GM18511 (cell line): ENCODE measurements around the gene ERAP2.
A peak's percentile ranks its signal among the peaks of the same experiment; 100 is the strongest.
"Not testable (repeated sequence)": the region's sequence is repeated elsewhere in the genome, so short reads cannot be mapped to it uniquely, and the experiment has no call there.

Experiments
- ATAC-seq: cut with Tn5 transposase; IDR thresholded peaks from one replicate; pipeline ENCODE4 v1.9.1; 2021; ENCODE audit warnings: mild to moderate bottlenecking, moderate library complexity; ENCODE audit not compliant: unreplicated experiment

Gene ERAP2, protein sequence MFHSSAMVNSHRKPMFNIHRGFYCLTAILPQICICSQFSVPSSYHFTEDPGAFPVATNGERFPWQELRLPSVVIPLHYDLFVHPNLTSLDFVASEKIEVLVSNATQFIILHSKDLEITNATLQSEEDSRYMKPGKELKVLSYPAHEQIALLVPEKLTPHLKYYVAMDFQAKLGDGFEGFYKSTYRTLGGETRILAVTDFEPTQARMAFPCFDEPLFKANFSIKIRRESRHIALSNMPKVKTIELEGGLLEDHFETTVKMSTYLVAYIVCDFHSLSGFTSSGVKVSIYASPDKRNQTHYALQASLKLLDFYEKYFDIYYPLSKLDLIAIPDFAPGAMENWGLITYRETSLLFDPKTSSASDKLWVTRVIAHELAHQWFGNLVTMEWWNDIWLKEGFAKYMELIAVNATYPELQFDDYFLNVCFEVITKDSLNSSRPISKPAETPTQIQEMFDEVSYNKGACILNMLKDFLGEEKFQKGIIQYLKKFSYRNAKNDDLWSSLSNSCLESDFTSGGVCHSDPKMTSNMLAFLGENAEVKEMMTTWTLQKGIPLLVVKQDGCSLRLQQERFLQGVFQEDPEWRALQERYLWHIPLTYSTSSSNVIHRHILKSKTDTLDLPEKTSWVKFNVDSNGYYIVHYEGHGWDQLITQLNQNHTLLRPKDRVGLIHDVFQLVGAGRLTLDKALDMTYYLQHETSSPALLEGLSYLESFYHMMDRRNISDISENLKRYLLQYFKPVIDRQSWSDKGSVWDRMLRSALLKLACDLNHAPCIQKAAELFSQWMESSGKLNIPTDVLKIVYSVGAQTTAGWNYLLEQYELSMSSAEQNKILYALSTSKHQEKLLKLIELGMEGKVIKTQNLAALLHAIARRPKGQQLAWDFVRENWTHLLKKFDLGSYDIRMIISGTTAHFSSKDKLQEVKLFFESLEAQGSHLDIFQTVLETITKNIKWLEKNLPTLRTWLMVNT

DNA sequence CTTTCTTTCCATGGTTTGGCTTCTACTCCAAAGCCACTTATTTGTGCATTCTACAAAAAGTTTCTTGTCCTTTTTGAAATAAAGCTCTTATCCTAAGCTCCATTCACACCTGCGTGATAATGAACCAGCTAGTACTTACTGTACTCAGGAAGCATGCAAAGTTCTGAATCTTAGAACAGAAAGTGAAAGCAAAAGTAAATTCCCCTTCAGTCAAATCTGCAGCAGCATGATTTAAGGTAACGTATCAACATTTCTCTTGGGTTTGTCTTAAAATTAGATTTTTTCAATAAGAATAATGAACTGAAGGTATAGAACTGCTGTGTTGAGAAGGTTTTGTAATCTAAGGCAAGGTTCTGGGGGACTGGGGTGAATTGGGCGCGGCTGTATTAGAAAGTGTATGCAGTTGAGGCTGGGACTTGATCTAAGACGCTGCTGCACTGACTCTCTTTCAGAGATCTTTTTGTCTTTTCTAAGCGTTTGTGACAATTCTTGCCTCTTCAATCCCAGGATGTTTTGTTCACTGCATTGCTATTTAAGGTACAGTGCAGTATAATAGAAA is at the start of gene ERAP2:
Gene ERAP2 (plus strand): TSS at position 209 of the 559 bp plus-strand sequence. CDS start 3,186 bp downstream, outside the sequence.
- peak; percentile 66 for ATAC-seq

DNA sequence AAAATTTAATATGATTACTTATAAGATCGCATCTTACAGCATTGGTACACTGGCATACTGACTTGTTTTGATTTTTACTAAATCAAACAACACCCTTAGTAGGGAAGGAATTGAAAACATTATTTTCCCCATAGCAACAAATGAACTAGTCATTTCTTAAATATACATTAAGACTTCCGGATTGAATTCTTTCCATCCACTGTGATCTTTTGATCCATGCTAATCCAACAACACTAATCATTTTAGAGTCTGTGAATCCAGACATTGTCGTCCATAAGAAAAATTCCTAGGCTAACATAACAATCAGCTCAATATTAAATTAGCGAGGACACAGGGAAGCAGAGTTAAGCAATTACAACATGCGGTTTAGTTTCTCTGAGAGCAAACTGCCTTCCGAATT is 47.0 kb upstream of the ERAP2 start:
- no peak for ATAC-seq

DNA sequence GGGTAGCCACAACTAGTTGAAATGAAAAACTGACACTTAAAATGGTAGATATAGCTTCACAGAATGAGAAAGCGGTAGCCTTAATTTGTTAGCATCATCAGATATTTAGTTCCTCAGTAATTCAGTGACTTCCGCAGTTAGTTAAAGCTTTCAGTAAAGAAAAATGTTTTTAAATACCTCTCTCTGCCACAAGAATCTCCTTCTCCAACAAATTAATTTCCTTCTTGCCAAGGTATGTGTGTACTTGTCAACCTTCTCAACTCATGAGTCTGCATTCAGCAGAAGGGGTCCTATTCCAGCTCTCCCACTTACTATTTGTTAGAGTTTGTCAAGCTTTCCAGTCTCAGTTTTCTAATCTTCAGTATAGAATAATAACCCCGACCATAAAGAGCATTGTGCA is 42.3 kb upstream of the ERAP2 start:
- no peak for ATAC-seq

DNA sequence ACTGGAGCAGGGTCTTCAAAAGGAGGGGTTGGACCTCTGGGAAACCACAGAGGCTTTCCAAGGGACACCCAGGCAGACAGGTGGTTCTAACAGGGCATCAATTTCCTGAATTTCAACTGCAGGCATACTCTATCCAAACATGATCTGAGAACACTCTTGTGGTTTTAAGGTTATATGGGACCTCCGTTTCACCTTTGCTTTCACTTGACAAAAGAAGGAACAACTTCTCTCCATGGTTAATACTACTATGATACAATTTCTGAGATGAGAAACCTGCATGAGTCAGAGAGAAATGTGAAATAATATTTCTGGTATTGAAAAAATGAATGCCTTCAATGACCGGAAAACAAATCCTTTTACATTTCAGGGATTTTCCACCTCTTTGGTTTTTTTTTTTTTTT is 40.5 kb upstream of the ERAP2 start:
- ATAC-seq, result peak; percentile 55

DNA sequence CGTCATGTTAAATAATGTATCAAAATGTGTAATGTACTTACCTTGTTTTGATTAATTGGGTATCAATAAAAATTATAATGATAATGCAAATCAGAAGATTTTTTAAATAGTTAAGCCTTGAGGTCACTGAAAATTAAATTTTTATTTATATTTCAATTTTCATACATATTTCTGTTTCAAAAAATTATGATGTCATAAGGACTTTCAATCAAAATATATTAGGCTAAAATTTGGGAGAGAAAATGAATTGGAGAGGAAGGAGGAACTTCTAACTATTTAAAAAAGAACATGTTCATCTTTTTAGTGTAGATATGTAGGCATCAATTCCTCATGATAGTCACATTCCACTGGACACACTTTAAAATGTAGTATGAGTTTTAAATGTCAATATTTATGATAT is 39.5 kb upstream of the ERAP2 start:
- no peak for ATAC-seq

DNA sequence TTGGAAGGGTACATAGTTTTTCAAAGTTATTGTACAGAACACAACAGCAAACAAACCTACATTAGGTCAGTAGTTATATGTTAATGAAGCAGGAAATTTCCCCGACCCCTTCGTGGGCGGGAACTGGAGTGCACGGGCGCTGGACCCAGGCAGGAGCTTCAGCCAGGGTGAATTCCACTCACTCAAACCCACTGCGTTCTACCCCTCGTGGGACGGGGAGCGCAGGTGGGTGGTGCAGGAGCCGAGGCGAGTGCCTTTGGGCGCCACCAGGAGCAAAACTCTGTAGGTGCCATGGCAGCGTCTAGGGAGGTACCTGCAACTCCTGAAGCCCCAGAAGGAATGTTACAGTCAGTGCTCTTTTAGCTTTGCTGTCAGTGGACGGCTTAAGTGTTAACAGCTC is 39.0 kb upstream of the ERAP2 start:
- no peak for ATAC-seq

DNA sequence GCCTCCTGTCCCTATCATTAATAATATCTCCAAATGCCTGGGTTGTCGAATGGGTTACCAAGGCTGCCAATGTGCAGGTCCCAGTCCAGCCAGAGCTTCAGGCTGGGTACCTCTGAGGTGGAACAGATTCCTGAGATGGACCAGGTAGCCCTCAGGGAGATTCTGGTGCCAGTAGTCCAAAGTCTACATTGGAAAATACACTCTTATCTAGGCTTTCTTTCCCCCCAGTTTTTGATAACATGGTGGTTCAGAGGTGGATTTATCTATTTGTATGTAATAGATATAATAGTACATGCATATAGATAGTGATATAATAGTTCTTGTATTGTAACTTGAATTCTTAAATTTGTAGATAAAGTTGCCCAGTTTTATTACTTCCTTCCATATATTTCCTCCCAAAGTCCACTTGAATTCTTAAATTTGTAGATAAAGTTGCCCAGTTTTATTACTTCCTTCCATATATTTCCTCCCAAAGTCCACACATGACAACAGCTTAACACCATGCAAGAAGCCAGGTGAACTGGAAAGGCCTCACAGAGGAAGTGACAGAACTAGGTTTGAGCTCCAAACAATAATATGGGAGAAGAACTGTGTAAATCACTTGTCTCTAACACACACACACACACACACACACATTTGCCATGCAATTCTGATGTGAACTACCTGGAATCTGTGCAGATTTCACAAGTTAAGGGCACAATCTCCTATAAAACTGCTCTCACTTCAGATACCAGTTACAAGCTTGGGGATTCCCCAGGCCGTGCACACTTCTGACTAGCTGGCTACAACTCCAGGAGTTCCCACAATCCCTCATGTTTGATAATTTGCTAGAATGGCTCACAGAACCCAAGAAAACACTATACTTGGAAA is 37.9 kb upstream of the ERAP2 start:
- no peak for ATAC-seq

DNA sequence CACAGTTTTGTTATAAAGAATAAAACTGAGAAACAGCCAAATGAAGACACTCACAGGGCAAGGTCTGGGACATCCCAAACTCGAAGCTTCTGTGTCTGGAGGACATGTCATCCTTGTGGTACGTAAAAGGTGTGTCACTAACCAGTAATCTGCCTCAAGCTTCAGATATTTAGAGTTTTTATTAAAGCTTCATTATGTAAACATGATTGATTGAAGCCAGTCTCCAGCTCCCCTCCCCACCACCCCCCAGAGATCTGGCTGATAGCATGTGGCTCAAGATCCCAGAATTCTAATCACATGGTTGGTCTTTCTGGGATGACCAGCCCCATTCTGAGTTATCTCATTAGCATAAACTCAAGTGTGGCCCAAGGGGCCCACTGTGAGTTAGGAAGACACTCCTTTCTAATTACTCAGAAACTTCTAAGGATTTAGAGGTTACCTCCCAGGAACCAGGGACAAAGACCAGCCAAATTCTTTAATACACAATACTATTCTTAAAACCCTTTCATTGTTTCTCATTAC is 37.2 kb upstream of the ERAP2 start:
- ATAC-seq, result no peak

DNA sequence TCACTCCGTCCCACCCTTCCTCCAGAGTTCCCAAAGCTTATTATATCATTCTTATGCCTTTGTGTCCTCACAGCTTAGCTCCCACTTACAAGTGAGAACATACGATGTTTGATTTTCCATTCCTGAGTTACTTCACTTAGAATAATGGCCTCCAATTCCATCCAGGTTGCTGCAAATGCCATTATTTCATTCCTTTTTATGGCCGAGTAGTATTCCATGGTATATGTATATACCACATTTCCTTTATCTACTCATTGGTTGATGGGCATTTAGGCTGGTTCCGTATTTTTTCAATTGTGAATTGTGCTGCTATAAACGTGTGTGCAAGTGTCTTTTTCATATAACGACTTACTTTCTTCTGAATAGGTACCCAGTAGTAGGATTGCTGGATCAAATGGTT is 34.4 kb upstream of the ERAP2 start:
- ATAC-seq, result not testable (repeated sequence)

DNA sequence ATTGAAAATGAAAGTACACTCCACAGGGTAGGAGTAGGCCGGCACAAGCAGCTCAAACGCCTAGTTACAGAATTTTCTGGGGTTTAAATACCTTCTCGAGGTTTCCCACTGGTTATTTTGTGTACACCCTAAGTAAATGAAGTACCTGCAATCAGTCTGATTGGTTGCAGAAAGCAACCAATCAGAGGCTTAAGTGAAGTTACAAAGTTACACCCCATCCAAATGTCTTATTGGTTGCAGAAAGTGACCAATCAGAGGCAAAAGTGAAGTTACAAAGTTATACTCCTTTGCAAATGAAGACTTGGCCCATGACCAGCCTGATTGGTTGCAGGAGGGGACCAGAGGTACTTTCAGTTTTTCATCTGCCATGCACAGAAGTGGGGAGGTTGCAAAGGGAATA is 33.2 kb upstream of the ERAP2 start:
- no peak for ATAC-seq

DNA sequence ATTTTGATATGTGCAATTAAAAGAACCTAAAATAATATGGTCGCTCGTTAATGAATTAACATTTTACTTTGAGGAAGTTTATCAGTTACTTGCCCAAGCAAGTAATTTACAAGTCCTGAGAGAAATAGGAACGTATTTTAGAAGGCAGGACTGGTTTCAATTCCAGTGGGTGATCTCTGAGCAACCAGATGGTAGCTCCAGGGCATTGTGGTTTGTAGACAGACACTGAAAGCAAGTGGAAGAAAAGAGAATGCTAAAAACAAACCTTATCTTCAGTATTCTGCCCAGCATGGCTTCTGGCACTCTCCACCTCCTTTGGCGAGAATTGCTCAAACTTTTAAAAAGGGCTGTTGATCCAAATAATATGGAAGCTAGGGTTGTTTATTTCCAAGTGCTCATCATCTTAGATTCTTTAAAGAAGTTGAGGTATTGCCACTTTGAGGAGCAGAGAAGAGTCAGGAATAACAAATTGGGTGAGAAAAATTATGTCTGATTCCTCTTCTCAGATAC is 31.8 kb upstream of the ERAP2 start:
- ATAC-seq, result no peak

DNA sequence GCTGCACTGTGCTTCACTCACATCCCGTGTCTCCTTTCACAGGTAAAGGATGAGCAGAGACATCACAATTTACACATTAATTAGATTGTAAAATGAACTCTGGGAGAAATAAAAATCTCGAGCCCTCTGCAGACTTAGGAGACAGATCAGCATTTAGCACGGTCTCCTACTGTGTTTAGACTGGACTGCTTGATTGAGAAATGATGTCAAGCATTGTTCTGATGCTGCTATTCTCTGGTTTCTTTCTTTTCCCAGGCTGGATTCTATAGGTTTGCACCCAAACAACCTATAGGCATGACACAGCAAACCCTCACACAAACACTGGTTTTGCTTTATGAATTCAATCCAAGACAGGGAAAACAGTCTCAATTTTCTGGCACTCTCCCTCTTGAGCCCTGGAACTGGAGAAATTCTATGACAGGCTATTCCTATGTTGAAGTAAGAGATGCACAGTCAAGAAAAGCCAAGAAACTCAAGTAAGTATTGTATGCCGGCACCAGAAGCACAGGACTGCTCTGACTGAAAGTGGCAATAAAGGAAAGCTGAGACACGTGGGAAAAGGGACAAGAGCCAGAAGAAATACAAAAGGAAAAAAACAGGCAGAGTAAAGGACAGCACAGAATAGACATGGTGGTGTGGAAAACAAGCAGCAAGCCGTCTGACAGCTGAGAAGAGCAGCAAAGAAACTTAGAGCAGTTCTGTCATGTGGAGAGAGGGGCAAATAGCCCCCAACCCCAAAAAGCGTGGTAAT is 24.8 kb upstream of the ERAP2 start:
- no peak for ATAC-seq

DNA sequence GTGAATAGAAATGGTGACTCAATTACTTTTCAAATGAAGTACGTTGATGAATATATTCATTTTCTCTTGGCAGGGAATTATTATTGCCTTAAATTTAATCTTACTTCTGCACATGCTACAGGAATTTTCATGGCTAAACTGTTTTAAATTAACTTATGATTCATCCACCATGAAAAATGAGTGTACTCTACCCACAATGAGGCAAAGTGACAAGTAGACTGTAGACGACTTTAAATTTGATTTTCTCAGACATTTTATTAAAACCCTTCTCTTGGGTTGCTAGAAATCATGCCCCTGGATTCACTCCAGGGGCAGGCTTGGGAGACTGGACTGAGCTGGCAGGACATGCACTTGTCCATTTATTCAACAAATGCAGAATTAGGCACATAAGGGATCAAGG is 23.5 kb upstream of the ERAP2 start:
- no peak for ATAC-seq

DNA sequence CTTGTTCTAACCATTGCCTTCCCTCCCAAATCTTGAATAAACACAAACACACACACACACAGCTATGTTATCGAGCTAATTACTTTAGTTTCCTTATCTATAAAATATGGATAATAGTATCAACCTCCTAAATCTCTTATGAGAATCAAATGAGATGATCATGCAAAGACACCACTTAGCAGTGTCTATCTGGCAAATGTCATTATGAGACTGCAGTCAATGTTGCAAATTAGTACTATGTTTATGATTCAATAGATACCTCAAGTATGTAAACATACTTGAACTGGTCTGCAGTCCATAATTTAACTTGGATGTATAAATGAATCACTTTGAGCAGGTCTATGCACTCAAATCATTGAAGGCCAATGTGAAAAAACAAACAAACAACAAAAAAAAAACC is 22.2 kb upstream of the ERAP2 start:
- ATAC-seq, result no peak

DNA sequence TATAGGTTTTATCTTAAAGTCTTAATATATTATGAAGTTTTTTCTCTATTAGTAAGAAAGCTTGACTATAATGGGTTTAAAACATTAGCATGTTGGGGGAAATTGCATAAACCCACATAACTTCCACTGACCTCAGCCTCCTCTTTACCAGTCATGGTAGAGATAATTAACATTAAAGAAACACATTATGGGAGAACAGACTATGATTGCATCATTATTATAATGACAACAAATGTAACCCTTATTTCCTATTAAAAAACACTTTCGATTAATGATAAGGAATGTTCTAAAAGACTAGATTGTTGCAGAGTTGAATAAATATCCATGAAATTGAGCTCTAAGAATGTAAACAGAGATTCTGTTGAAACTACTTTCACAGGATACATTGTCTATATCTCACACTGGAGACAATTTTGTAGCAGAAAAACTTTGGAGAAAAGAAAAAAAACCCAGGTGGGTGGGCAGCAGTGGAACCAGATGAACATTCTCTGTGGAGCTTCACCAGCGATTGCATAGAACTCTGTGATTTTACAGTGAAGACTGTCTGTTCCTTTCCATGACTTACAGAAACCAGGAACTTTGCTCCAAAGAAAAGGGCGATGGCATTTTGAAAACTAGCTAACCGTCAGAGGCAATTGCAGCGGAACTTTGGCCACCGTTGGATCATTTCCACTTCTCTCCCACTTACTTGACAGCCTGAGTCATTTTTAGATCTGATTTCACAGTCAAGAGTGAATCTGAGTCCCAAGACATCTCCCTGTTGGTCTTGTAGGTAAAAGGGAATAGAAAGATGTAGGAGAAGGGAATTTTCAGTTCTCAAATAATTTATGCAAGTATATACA is 21.0 kb upstream of the ERAP2 start:
- ATAC-seq, result no peak

DNA sequence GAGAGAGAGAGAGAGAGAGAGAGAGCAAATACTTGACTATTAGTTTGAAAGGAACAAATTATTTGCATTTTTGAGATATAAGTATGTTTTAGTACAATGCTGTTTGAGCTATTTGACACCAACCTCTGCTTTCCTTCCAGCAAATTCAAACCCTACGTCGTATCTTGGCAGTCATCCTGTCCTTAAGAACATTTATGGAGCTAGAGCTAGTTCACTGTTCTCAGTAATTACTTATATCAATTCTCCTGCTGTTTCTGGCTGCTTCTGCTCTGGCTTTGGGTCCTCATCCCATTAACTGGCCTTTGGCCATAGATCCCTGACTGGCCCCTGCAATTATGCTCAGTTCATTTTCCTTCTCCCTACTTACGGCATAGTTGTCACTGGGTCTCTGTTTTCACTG is 19.9 kb upstream of the ERAP2 start:
- no peak for ATAC-seq

DNA sequence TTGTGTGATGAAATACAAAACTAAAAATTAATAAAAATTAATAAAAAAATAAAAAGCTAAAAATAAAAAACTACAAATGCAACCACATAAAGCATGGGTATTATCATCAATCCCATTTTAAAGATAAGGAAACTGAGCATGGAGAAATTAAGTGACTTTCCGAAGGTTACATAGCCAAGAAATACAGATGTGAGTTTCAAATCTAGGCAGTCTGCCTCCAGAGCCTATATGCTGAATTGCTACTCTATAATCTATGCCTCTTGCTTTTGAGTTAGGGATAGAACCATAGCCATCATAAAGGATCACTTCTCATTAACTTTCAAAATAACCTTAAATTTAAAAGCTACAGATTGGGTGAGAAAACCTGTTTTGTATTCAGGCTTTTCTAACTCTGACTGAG is 18.8 kb upstream of the ERAP2 start:
- ATAC-seq, result no peak

DNA sequence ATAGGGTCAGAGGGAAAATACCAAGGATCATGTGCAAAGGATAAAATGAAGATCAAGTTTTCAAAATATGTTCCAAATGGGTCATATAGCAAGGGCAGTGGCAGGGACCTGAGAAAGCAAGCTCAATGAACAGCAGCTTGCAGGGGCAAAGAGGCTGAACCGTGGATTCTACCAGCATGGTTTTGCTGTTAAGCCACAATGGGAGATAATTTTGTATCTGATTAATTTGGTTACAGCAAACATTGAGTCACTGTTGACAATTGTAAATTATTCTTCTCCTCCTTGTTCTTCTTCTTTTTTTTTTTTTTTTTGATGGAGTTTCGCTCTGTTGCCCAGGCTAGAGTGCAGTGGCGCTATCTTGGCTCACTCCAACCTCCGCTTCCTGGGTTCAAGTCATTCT is 18.4 kb upstream of the ERAP2 start:
- ATAC-seq, result no peak

DNA sequence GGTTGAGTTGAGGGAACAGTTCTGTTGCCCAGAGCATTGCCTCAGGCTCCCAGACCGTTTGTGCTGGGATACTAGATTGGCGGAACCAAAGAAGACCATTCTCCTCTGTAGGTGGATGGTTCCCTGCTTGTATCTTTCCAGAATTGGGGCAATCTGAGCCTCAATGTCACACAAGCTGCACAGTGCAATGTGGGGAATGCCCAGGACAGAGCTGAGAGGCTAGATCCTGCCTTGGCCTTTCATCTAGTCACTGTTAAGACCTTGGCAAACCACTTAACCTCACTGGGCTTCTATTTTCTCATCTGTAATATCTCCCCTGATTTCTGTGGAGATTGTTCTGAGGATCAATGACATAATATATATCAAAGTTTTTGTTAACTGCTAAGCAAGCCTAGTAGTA is 16.9 kb upstream of the ERAP2 start:
- ATAC-seq, result no peak
